Measurements from ENCODE around the gene CSNK1G2. TPM values are rescaled to one million over a fixed set of nuclear protein-coding genes. Genes with fewer than 3 reads are reported as not detected.

The CSNK1G2 gene
- total and polyA plus RNA-seq, 2 experiments from 2014 or later, result 39.6 to 147 TPM

DNA sequence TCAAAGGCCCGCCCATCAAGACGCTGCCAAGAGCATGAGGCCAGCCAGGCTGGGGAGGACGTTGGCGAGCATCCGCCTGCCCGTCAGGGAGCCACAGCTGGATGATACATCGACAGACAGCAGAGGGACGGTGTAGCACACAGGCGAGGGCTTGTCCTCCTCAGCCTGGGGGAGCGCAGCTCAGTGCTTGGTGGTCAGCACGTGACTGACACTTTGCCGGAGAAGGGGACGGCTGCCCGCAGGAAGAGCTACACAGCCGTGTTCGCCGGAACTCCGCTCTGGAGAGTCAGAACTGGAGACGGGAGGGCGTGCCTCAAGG is 34.1 kb downstream of the CSNK1G2 start:
- H3K4me3 Mint-ChIP-seq, result no peak overlapping the region
- Histone ChIP-seq H4K20me1 (replicated peaks; ENCODE audit: insufficient read depth) (peaks cover 22% of the 10 kb centered on the region), H3K4me2 (no peak overlapping the region), H3K27ac (ENCODE audit: low read depth) (no peak overlapping the region), H3K9me2 (ENCODE audit: insufficient read depth) (no peaks in the 10 kb centered on the region), H3F3A (replicated peaks; ENCODE audit: low read depth) (no peaks in the 10 kb centered on the region), H3K4me3 (no peak overlapping the region), H3K27me3 (ENCODE audit: insufficient read depth) (no peaks in the 10 kb centered on the region), H2AFZ (no peak overlapping the region), H3K79me2 (replicated peaks; ENCODE audit: insufficient read depth) (peaks cover 54% of the 10 kb centered on the region), H3K4me1 (ENCODE audit: insufficient read depth) (no peaks in the 10 kb centered on the region), H3K36me3 (ENCODE audit: insufficient read depth) (no peaks in the 10 kb centered on the region)
- ATAC-seq (no peak), DNase-seq (ENCODE audit: low spot score) (no peak)
- H3K9me3 Mint-ChIP-seq, result no peaks in the 10 kb centered on the region
- H3K27ac Mint-ChIP-seq, result peak overlapping the region; percentile 55; the same call in 1 of the 2 replicates
- no peaks in the 10 kb centered on the region for H3K4me1 Mint-ChIP-seq
- TF ChIP-seq, protein P1, sequence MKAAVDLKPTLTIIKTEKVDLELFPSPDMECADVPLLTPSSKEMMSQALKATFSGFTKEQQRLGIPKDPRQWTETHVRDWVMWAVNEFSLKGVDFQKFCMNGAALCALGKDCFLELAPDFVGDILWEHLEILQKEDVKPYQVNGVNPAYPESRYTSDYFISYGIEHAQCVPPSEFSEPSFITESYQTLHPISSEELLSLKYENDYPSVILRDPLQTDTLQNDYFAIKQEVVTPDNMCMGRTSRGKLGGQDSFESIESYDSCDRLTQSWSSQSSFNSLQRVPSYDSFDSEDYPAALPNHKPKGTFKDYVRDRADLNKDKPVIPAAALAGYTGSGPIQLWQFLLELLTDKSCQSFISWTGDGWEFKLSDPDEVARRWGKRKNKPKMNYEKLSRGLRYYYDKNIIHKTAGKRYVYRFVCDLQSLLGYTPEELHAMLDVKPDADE (IDR thresholded peaks at IDR 0.05), result no peak
- H3K36me3 Mint-ChIP-seq (ENCODE audit: low read depth), result peaks cover 17% of the 10 kb centered on the region
- peaks cover 1% of the 10 kb centered on the region for H3K27me3 Mint-ChIP-seq (ENCODE audit: insufficient read depth, low read depth, poor library complexity)

DNA sequence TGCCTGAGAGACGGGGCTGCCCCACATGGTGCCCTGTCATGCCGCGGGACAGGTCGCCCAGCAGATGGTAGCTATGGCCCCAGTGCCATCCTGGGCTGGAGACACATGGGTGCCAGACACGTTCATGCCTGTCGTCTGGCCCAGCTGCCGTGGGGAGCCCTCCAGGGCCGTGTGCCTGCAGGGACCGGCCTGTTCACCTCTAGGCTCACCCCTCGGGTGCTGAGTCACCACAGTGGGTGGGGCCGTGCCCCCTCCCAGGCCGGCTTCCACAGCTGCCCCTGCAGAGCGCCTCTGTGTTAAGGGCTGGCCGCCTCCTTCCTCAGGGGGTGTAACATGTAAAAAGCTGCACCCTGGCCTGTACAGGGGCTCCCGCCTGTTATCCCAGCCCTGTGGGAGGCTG is 36.1 kb downstream of the CSNK1G2 start:
- Histone ChIP-seq H3K79me2 (replicated peaks; ENCODE audit: insufficient read depth) (peaks cover 36% of the 10 kb centered on the region), H3K4me3 (no peak overlapping the region), H3K27ac (ENCODE audit: low read depth) (no peak overlapping the region), H3K9me2 (ENCODE audit: insufficient read depth) (no peaks in the 10 kb centered on the region), H3K4me2 (no peak overlapping the region), H3K4me1 (ENCODE audit: insufficient read depth) (no peaks in the 10 kb centered on the region), H2AFZ (no peak overlapping the region), H3K27me3 (ENCODE audit: insufficient read depth) (no peaks in the 10 kb centered on the region), H4K20me1 (replicated peaks; ENCODE audit: insufficient read depth) (peaks cover 19% of the 10 kb centered on the region), H3K36me3 (ENCODE audit: insufficient read depth) (no peaks in the 10 kb centered on the region), H3F3A (replicated peaks; ENCODE audit: low read depth) (no peaks in the 10 kb centered on the region)
- Mint-ChIP-seq H3K27me3 (ENCODE audit: insufficient read depth, low read depth, poor library complexity) (peaks cover 1% of the 10 kb centered on the region), H3K9me3 (no peaks in the 10 kb centered on the region), H3K4me3 (no peak overlapping the region), H3K27ac (no peak overlapping the region), H3K36me3 (ENCODE audit: low read depth) (peaks cover 27% of the 10 kb centered on the region), H3K4me1 (no peaks in the 10 kb centered on the region)
- no peak for ATAC-seq
- no peak for DNase-seq (ENCODE audit: low spot score)
- no peak for TF ChIP-seq STAT1 (IDR thresholded peaks at IDR 0.05; ENCODE audit: unreplicated experiment)
- TF ChIP-seq EZH2 (IDR thresholded peaks at IDR 0.05; ENCODE audit: low read depth, unreplicated experiment), result no peak
- TF ChIP-seq, protein P2, sequence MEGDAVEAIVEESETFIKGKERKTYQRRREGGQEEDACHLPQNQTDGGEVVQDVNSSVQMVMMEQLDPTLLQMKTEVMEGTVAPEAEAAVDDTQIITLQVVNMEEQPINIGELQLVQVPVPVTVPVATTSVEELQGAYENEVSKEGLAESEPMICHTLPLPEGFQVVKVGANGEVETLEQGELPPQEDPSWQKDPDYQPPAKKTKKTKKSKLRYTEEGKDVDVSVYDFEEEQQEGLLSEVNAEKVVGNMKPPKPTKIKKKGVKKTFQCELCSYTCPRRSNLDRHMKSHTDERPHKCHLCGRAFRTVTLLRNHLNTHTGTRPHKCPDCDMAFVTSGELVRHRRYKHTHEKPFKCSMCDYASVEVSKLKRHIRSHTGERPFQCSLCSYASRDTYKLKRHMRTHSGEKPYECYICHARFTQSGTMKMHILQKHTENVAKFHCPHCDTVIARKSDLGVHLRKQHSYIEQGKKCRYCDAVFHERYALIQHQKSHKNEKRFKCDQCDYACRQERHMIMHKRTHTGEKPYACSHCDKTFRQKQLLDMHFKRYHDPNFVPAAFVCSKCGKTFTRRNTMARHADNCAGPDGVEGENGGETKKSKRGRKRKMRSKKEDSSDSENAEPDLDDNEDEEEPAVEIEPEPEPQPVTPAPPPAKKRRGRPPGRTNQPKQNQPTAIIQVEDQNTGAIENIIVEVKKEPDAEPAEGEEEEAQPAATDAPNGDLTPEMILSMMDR (conservative IDR thresholded peaks at IDR 0.05; ENCODE audit: low read depth in 2 of 2), result no peak

DNA sequence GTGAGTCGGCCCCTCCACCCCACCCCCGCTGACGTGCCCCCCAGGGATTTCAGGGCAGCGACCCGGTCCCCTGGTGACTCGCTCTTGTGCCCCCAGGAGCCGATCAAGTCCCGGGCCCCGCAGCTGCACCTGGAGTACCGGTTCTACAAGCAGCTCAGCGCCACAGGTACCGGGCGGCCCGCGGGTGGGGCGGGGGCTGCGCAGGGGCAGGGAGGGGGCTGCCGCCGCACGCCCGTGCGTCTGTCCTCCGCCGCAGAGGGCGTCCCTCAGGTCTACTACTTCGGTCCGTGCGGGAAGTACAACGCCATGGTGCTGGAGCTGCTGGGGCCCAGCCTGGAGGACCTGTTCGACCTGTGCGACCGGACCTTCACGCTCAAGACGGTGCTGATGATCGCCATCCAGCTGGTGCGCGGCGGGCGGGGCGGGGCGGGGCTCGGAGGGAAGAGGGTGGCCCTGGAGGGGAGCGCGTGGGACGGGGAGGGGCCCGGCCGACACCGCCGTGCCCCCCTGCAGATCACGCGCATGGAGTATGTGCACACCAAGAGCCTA is 37.4 kb downstream of the CSNK1G2 start:
- no peak overlapping the region for H3K4me3 Mint-ChIP-seq
- H2AFZ ChIP-seq, result no peak overlapping the region
- DNase-seq (ENCODE audit: low spot score), result no peak
- no peaks in the 10 kb centered on the region for H3K4me1 Mint-ChIP-seq
- H3K27ac ChIP-seq (ENCODE audit: low read depth), result no peak overlapping the region
- H3K79me2 ChIP-seq (replicated peaks; ENCODE audit: insufficient read depth), result peaks cover 23% of the 10 kb centered on the region
- H3K27me3 Mint-ChIP-seq (ENCODE audit: insufficient read depth, low read depth, poor library complexity), result peaks cover 3% of the 10 kb centered on the region
- TF ChIP-seq POLR2AphosphoS5 (IDR thresholded peaks at IDR 0.05; ENCODE audit: low read depth) (no peak), NANOG (IDR thresholded peaks at IDR 0.05; ENCODE audit: borderline replicate concordance) (no peak), JUNB (IDR thresholded peaks at IDR 0.05; ENCODE audit: unreplicated experiment) (no peak), EZH2 (IDR thresholded peaks at IDR 0.05; ENCODE audit: low read depth, unreplicated experiment) (no peak)
- TF ChIP-seq, protein P1 (IDR thresholded peaks at IDR 0.05), result no peak
- TF ChIP-seq, protein P2 (conservative IDR thresholded peaks at IDR 0.05; ENCODE audit: low read depth in 2 of 2), result no peak
- H3F3A ChIP-seq (replicated peaks; ENCODE audit: low read depth), result 0 out of 2 replicates have a peak, but pooled peaks cover 1% of the 10 kb centered on the region
- no peak overlapping the region for H3K27ac Mint-ChIP-seq
- H3K36me3 ChIP-seq (ENCODE audit: insufficient read depth), result no peaks in the 10 kb centered on the region
- H3K4me2 ChIP-seq, result no peak overlapping the region
- ATAC-seq, result no peak
- no peak overlapping the region for H3K4me3 ChIP-seq
- no peaks in the 10 kb centered on the region for H3K9me2 ChIP-seq (ENCODE audit: insufficient read depth)
- H4K20me1 ChIP-seq (replicated peaks; ENCODE audit: insufficient read depth), result peaks cover 11% of the 10 kb centered on the region
- H3K9me3 Mint-ChIP-seq, result no peaks in the 10 kb centered on the region
- no peaks in the 10 kb centered on the region for H3K27me3 ChIP-seq (ENCODE audit: insufficient read depth)
- no peaks in the 10 kb centered on the region for H3K4me1 ChIP-seq (ENCODE audit: insufficient read depth)
- peaks cover 30% of the 10 kb centered on the region for H3K36me3 Mint-ChIP-seq (ENCODE audit: low read depth)

All from GM23338 (cell line).